NCI-H82 treated with DMSO at 0.1 percent for 48 hours (cell line): ENCODE measurements around the gene ADCY1.

Source experiments
- DNase-seq: peaks from one replicate; lab custom pipeline; 2025; ENCODE audit not compliant: unreplicated experiment; lab: John Stamatoyannopoulos, UW

The ADCY1 gene

DNA sequence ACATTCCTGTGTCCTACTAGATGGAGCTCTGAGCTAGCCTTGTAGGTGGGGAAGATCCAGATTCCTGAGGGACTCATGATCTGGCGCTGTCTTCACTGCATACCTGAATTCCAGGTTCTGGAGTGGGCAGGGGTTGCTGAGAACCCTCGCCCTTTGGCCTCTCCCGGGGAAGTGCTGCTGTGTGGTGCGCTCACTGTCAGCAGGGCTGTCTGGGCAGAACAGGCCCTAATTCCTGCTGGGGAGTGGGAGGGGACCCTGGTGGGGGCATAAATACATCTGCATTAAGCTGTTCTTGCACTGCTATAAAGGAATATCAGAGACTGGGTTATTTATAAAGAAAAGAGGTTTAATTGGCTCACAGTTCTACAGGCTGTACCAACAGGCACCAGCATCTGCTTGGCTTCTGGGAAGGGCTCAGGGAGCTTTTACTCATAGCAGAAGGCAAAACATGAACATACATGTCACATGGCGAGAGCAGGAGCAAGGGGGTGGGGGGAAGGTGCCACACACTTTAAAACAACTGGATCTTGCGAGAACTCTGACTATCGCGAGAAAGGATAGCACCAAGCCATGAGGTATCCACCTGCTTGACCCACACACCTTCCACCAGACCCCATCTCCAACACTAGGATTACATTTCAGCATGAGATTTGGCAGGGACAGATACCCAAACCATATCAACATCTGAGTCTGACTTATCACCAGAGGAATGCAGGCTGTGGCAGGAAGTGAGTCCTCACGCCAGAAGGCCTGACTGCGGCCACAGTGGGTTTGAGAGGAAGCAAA lies 115.0 kb downstream of the ADCY1 start:
- no peak for DNase-seq

DNA sequence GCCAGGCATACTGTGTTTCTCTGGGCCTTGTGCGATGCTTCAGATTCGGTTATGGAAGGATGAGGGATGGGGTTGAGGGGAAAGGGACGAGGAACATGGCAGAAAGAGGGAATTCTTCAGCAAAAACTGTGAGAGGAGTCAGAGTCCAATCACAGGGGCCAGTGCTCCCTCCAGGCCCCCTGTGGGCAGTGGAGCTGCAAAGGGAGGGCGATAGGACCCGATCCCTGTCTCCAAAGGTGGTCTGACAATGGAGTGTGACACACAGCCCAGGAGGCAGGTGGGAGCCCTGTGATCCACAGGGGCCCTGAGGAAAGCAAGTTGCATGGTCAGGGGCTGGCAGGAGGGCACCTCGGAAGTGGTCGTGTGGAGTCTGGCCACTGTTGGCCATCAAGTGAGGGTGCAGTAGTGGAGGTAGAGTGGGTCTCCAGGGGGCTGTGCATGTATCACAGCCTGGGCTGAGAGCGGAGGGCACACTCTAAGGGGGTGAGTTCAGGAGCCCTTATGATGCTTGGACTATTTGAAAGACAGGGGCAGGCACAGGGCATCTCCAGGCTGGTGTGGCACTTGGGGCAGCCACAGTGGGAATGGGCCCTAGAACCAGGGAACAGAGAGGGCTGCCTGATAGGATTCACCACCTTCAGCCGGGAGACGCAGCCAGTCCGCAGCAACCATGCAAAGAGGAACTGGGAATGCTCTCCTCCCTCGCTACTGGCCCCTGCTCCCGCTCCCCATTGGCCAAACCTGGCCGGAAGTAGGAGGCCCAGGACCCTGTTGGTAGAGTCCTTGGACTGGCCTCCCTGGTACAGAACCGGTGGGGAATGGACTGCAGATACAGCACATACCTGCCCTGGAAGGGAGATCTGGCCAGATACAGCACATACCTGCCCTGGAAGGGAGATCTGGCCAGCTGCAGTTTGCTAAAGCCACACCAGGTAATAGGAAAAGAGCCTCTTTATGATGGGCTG lies 115.9 kb downstream of the ADCY1 start:
- no peak for DNase-seq

DNA sequence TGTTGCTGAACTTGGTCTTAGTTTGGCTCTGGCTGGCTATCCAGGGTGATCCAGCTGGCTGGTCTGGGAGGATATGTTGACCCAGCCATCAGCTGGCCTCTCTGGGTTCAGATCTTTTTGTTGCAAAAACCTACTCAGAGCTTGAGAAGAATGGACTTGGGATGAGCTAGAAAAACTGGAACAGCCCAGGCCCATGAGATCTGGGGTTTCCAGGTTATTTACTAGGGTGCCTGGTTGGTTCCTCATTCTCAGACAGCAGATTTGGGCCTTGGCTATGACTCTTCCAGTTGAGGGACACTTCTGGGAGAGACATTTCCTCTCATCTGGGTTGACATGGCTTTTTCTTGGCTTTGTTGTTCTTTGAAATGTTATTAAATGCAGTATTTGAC lies 116.6 kb downstream of the ADCY1 start:
- DNase-seq, result no peak

DNA sequence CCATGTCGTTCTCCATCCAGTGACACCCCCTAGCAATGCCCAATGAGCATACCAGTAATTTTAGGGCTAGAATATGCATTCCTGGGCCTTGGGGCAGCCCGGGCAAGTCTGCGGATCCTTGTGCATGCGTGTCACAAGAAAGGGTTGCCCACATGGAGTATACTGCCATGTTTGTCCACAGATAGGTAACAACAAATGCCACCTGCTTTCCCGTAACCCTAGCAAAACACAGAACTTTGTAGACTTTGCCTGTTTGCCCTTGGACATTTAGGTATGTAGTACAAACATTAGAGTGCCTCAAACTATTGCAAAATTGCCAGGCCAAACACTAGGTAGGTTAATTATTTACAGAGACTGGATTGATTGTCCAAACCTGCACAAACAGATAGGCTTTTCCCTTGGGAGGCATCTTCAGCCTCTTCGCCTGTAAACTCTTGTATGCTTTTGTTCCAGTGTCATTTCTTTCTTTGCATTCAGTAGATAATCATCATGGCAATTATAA lies 117.0 kb downstream of the ADCY1 start:
- DNase-seq, result no peak

- no peak for DNase-seq
These were observed 117.9 kb downstream of the ADCY1 start for GRCh38 chr7:45692031-45692430.

- DNase-seq, result no peak
These were observed 121.3 kb downstream of the ADCY1 start for GRCh38 chr7:45695249-45695995.

DNA sequence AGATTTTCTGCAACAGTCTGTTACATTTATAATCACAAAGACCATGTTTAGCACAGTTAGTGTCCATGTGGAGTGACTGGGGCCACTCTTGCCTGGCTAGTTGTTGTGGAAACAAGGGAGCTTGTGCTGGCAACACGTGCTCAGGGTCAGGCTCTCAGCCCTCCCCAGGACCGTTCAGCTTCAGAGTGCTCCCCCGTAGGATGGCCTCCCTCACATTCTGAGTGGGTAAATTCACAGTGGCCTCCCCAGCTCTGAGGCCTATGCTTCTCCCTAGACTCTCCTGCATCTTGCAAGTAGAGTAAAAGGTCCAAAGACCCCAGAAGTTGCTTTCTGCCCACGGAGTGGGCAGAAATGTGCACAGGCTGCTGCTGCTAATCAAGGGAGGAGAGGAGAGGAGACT lies 122.3 kb downstream of the ADCY1 start:
- DNase-seq, result no peak

DNA sequence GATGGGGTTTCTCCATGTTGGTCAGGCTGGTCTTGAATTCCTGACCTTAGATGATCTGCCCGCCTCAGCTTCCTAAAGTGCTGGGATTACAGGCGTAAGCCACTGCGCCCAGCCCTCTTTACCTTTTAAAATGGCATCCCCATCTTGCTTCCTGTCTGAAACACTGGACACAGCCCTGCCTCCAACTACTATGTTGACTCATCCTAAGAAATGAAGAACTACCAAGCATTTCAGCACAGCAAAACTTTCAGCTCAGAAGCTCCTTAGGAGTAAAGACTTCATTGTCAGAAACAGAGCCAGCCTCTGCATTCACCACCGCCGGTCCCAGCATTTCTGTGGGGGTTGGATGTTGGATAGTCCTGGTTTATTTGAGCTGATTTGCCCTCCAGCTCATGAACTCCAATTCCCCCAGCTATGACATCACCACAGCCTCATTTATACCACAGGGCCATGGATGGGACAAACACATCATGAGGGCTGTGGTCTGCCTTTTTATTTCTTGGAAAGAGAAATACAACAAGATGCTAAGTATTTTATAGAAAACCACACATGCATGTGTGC lies 123.5 kb downstream of the ADCY1 start:
- no peak for DNase-seq

DNA sequence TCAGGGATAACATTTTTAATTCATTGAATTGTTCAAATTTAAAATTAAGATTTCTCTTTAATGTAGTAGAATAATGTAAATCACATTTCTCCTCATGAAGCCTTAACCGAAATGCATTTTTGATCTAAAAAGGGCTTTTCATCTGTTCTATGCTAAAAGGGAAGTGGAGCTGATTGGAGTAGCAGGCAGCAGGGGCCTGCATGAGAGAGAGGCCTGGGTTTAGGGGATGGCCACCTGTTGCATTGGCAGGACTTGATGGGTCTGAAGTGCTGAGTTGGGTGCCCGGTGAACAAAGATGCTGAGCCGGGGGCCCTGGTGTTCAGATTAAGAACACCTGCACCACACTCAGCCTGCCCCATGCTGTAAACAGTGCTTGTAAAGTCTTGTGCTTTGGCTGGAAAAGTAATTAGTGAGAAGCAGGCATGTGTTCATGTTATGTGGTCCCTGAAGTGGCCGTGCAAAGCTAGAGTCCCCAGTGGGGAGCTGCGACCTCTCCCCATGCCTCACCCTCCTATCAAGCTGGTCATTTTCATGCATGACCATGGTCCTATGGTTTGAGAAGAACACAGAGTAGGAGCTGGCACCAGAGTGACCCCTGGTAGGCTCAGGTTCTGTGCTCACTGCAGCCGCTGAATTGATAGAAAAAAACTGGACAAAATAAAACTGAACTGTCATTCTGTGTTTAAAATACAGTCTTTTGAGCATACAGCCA lies 124.3 kb downstream of the ADCY1 start:
- no peak for DNase-seq

GRCh38 chr7:45699015-45699309 lies 124.8 kb downstream of the ADCY1 start:
- no peak for DNase-seq

GRCh38 chr7:45699726-45700390 lies 125.7 kb downstream of the ADCY1 start:
- no peak for DNase-seq

- DNase-seq, result no peak
These were observed 126.4 kb downstream of the ADCY1 start for GRCh38 chr7:45700556-45700955.

DNA sequence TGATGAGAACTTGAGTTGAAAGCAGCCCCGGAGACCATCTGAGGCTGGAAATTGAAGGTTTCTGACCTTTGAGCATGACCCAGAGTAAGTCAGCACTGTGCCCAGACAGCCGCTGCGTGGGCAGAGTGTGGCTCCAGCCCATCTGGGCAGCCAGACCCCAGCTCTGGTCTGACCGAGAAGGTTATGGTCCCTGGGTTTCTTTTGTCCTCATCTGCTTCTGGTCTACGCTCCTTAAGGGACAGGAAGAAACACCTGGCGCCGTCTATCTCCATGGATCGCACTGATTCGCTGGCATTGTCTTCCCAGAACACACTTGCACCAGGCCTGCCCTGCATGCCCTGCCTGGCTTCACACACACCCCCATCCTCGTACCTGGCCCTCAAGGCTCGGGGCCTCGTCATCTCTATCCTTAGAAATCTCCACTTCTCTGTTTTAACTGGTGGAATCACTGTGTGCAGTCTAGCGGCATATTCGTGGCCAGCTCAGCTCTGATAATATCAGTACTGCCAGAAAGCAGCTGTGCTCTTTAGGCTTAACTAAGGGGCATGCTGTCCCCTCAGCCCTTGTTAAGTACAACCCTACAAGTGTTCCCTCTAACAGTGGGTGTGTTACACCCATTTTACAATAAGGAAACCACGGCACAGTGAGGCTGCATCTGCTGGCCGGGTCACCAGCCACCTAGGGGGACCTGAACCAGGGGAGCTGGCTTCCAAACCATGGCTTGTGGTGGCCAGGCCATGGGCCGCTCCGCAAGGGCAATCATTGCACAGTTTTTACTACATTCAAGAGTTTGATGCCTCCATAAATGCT lies 127.7 kb downstream of the ADCY1 start:
- DNase-seq, result no peak

- DNase-seq, result no peak
These were observed 128.6 kb downstream of the ADCY1 start for GRCh38 chr7:45702751-45703150.

- DNase-seq, result no peak
These were observed 129.2 kb downstream of the ADCY1 start for GRCh38 chr7:45703373-45703821.

GRCh38 chr7:45703911-45704682 lies 129.9 kb downstream of the ADCY1 start:
- DNase-seq, result no peak

DNA sequence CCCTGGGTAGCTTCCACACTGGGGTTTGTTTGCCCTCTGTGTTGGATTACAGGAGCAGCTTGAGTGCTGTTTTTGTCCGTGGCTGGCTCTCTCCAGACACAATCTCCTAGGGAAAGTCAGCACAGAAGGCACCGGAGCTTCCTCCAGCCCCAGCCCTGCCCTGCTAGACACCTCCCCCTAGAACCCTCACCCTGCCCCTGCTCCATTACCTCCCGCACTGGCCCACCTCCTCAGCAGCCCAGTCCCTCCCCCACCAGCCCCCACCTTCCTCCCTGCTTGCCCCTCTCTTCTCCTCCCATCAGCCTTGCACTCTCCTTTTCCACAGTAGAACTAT lies 130.5 kb downstream of the ADCY1 start:
- DNase-seq, result no peak
